LNCaP clone FGC (cell line): ENCODE results near the gene SDK2.

ENCODE experiments used
- DNase-seq: peaks from one replicate; pipeline ENCODE4 v3.0.0-alpha.2; 2011; ENCODE audit warnings: low read depth
- H3K4me3 ChIP-seq: 2 replicates; pipeline ENCODE4 v1.5.1; 2011; ENCODE audit warnings: mild to moderate bottlenecking, low read depth, low read length, control low read depth
- TF ChIP-seq, protein P1 (sequence below): IDR thresholded peaks from 2 replicates; pipeline ENCODE4 v1.5.1; 2012; ENCODE audit warnings: mild to moderate bottlenecking; ENCODE audit not compliant: control insufficient read depth, insufficient read depth; ENCODE audit errors: extremely low read depth

Gene SDK2

DNA sequence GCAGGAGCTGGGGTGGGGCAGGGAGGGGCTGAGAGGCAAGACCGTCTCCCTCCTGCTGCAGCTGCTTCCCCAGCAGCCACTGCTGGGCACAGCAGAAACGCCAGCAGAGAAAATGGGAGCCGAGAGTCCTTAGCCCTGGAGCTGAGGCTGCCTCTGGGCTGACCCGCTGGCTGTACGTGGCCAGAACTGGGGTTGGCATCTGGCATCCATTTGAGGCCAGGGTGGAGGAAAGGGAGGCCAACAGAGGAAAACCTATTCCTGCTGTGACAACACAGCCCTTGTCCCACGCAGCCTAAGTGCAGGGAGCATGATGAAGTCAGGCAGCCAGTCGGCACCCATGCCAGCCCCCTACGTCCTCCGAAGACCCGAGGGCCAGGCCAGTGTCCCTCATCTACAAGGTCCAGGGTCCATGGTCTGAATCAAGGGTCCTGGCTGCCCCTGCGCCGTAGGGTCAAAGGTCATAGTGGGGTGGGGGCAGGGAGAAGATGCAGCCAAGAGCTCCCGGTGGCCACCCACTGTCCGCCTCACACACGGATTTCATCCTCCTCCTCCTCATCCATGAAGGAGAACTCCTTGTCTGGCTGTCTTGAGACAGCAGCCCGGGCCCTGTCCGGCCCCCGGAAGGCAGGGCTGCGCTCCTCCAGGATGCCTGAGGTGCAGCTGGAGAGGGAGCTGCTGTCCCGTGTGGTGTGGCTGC lies 359.2 kb downstream of the SDK2 start:
- TF ChIP-seq, protein P1, sequence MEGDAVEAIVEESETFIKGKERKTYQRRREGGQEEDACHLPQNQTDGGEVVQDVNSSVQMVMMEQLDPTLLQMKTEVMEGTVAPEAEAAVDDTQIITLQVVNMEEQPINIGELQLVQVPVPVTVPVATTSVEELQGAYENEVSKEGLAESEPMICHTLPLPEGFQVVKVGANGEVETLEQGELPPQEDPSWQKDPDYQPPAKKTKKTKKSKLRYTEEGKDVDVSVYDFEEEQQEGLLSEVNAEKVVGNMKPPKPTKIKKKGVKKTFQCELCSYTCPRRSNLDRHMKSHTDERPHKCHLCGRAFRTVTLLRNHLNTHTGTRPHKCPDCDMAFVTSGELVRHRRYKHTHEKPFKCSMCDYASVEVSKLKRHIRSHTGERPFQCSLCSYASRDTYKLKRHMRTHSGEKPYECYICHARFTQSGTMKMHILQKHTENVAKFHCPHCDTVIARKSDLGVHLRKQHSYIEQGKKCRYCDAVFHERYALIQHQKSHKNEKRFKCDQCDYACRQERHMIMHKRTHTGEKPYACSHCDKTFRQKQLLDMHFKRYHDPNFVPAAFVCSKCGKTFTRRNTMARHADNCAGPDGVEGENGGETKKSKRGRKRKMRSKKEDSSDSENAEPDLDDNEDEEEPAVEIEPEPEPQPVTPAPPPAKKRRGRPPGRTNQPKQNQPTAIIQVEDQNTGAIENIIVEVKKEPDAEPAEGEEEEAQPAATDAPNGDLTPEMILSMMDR = no peak
- no peak for DNase-seq
- H3K4me3 ChIP-seq = no peak overlapping the region
